22Rv1 (cell line): ENCODE results near the gene ZNF672.

ENCODE experiments used
- H3K27ac ChIP-seq: fragments of 450-650 bp; 2 replicates; pipeline ENCODE4 v1.5.1; 2017
- CTCF ChIP-seq: fragments of 450-650 bp; IDR thresholded peaks from 2 replicates; pipeline ENCODE4 v1.5.1; 2017; ENCODE audit warnings: mild to moderate bottlenecking
- ZFX ChIP-seq: fragments of 450-650 bp; IDR thresholded peaks from 2 replicates; pipeline ENCODE4 v1.6.1; 2017; ENCODE audit warnings: antibody characterized with exemption, borderline replicate concordance

Gene ZNF672

GRCh38 chr1:248844526-248844925, 6.5 kb downstream of the ZNF672 start:
- H3K27ac ChIP-seq, result no peak overlapping the region
- TF ChIP-seq CTCF, result no peak
- no peak for TF ChIP-seq ZFX

GRCh38 chr1:248847181-248847955, 9.3 kb downstream of the ZNF672 start:
- TF ChIP-seq ZFX (no peak), CTCF (no peak)
- H3K27ac ChIP-seq, result no peak overlapping the region

- TF ChIP-seq CTCF, result no peak
- TF ChIP-seq ZFX, result no peak
- peak overlapping the region; percentile 38 for H3K27ac ChIP-seq
Observed at GRCh38 chr1:248847956-248848561, 10.0 kb downstream of the ZNF672 start.

- no peak for TF ChIP-seq CTCF
- TF ChIP-seq ZFX, result no peak
- peak overlapping the region; percentile 38 for H3K27ac ChIP-seq
Observed at GRCh38 chr1:248848602-248849001, 10.6 kb downstream of the ZNF672 start.

GRCh38 chr1:248849152-248849551, 11.1 kb downstream of the ZNF672 start:
- no peak for TF ChIP-seq ZFX
- TF ChIP-seq CTCF, result no peak
- H3K27ac ChIP-seq, result peak overlapping the region; percentile 38

- H3K27ac ChIP-seq, result peak overlapping the region; percentile 38
- TF ChIP-seq ZFX (no peak), CTCF (no peak)
Observed at GRCh38 chr1:248849637-248850036, 11.6 kb downstream of the ZNF672 start.

- peak overlapping the region; percentile 38 for H3K27ac ChIP-seq
- no peak for TF ChIP-seq CTCF
- TF ChIP-seq ZFX, result no peak
Observed at GRCh38 chr1:248850124-248850523, 12.1 kb downstream of the ZNF672 start.
